SK-N-MC (cell line): ENCODE measurements around the gene GIMAP4.

Experiments used
- EZH2 ChIP-seq: fragments of 200-600 bp; sonication (generic); IDR thresholded peaks from one replicate; pipeline ENCODE4 v1.6.1; 2017; ENCODE audit warnings: antibody characterized with exemption
- POLR2AphosphoS5 ChIP-seq: IDR thresholded peaks from 2 replicates; pipeline ENCODE4 v1.6.1; 2012; ENCODE audit warnings: mild to moderate bottlenecking, low read depth, low read length, borderline replicate concordance

DNA sequence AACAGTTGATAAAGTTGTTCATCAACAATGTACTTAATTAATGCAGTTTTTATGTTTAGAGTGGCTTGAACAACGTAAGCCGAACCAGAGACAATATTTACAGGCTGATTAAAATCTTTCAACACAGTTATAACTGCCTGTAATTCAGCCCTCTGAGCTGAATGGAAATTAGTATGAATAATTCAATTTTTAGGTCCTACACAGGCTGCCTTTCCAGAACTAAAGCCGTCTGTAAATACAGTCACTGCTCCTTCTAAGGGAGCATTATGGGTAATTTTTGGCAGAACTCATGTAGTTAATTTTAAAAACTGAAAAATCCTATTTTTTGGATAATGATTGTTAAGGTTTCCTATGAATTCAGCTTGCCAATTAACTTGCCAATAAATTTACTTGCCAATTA lies 2.6 kb upstream of the GIMAP4 start:
- TF ChIP-seq POLR2AphosphoS5, result no peak
- no peak for TF ChIP-seq EZH2
